ENCODE results near the gene MACROD2.

GRCh38 chr20:14966808-14967207 is 971.5 kb downstream of the MACROD2 start:
- no peak for TF ChIP-seq ZNF274 (IDR thresholded peaks at IDR 0.05; ENCODE audit: low read depth, low read length)
- no peak for TF ChIP-seq YY1 (IDR thresholded peaks at IDR 0.05; ENCODE audit: insufficient read depth, insufficient read length)
- no peak for TF ChIP-seq SUZ12 (IDR thresholded peaks at IDR 0.05; ENCODE audit: extremely low read depth, insufficient read depth, insufficient read length)
